PC-3 (cell line): ENCODE results near the gene CSF2RB. TPM values are rescaled to one million over a fixed set of nuclear protein-coding genes. Genes with fewer than 3 reads are reported as not detected.

Source experiments
- ATAC-seq: fragments of 200-7000 bp; cut with Tn5 transposase; 2 replicates; pipeline ENCODE4 v1.9.1; 2020; ENCODE audit warnings: mild to moderate bottlenecking, moderate library complexity
- BruUV-seq: library from RNA; stranded (reverse); fragments of 400-500 nt; replicated peaks from 2 replicates; lab custom pipeline; 2021; lab: Mats Ljungman, UMichigan
- CTCF ChIA-PET: fragments of 300-600 bp; sonication (Branson Sonifier 250); formaldehyde crosslinking; loops from one replicate; lab custom pipeline; 2022; ENCODE audit warnings: antibody characterized with exemption; lab: Charles Lee
- POLR2A ChIA-PET: fragments of 300-600 bp; sonication (Branson Sonifier 250); formaldehyde crosslinking; loops from one replicate; lab custom pipeline; 2022; ENCODE audit warnings: antibody characterized with exemption; ENCODE audit not compliant: unreplicated experiment; lab: Charles Lee
- DNase-seq: peaks from one replicate; pipeline ENCODE4 v3.0.0-alpha.2; 2015
- H2AFZ ChIP-seq: fragments of 300-600 bp; sonication (generic); 2 replicates; pipeline ENCODE4 v1.6.0; 2016; ENCODE audit warnings: antibody characterized with exemption, low read length
- H3F3A ChIP-seq: fragments of 300-600 bp; sonication (generic); one replicate; pipeline ENCODE4 v1.6.0; 2017; ENCODE audit warnings: antibody characterized with exemption, low read length, control low read depth, mild to moderate bottlenecking; ENCODE audit not compliant: unreplicated experiment
- H3K27ac ChIP-seq: fragments of 300-600 bp; sonication (generic); 2 replicates; pipeline ENCODE4 v1.5.1; 2016; ENCODE audit warnings: mild to moderate bottlenecking, low read length
- H3K27me3 ChIP-seq: fragments of 300-600 bp; sonication (generic); 2 replicates; pipeline ENCODE4 v1.6.1; 2016; ENCODE audit warnings: low read length, mixed read lengths
- H3K36me3 ChIP-seq: fragments of 300-600 bp; sonication (generic); 2 replicates; pipeline ENCODE4 v1.6.1; 2016; ENCODE audit warnings: low read depth, mixed run types, low read length, mixed read lengths
- H3K4me1 ChIP-seq: fragments of 300-600 bp; sonication (generic); 2 replicates; pipeline ENCODE4 v1.5.1; 2016; ENCODE audit warnings: low read length; ENCODE audit not compliant: insufficient read depth
- H3K4me2 ChIP-seq: fragments of 300-600 bp; sonication (generic); 2 replicates; pipeline ENCODE4 v1.6.0; 2016; ENCODE audit warnings: low read length
- H3K4me3 ChIP-seq: fragments of 300-600 bp; sonication (generic); 2 replicates; pipeline ENCODE4 v1.5.1; 2016; ENCODE audit warnings: mild to moderate bottlenecking, low read length, mixed read lengths
- H3K79me2 ChIP-seq: fragments of 300-600 bp; sonication (generic); 2 replicates; pipeline ENCODE4 v1.6.1; 2017; ENCODE audit warnings: low read length, mixed read lengths
- H3K9ac ChIP-seq: fragments of 300-600 bp; sonication (generic); 2 replicates; pipeline ENCODE4 v1.6.0; 2016; ENCODE audit warnings: mild to moderate bottlenecking, low read length
- H3K9me2 ChIP-seq: fragments of 300-600 bp; sonication (generic); replicated peaks from 2 replicates; pipeline ENCODE4 v1.6.1; 2016; ENCODE audit warnings: mixed run types, low read length, mixed read lengths
- H3K9me3 ChIP-seq: fragments of 300-600 bp; sonication (generic); 2 replicates; pipeline ENCODE4 v1.6.1; 2016; ENCODE audit warnings: low read length, mixed read lengths
- H4K20me1 ChIP-seq: fragments of 300-600 bp; sonication (generic); 2 replicates; pipeline ENCODE4 v1.6.1; 2016; ENCODE audit warnings: low read length, mixed read lengths
- CTCF ChIP-seq: fragments of 300-600 bp; sonication (generic); conservative IDR thresholded peaks from 2 replicates; pipeline ENCODE4 v1.5.1; 2017; ENCODE audit warnings: antibody characterized with exemption, low read depth, mild to moderate bottlenecking, low read length
- EZH2 ChIP-seq: fragments of 300-600 bp; sonication (generic); IDR thresholded peaks from one replicate; pipeline ENCODE4 v1.6.1; 2017; ENCODE audit warnings: antibody characterized with exemption, mild to moderate bottlenecking, low read length; ENCODE audit not compliant: unreplicated experiment
- EZH2phosphoT487 ChIP-seq: fragments of 300-600 bp; sonication (generic); IDR thresholded peaks from 2 replicates; pipeline ENCODE4 v1.6.1; 2018; ENCODE audit warnings: mild to moderate bottlenecking, antibody characterized with exemption, low read length, borderline replicate concordance
- intact Hi-C: fragments of 100-400 bp; cut with micrococcal nuclease; formaldehyde crosslinking; loops from 2 replicates; pipeline ENCODE4 v1.9.0; 2023
- total RNA-seq: library from RNA; depleted of rRNA; stranded (reverse); fragments of >200 nt; gene quantifications from 2 replicates; pipeline ENCODE4 v1.2.3, GENCODE V29; 2014

Gene CSF2RB
- total RNA-seq, 1 experiment from 2014 or later = not detected

- TF ChIP-seq EZH2 (no peak), EZH2phosphoT487 (no peak), CTCF (no peak)
- intact Hi-C loops = no loop called here
- Histone ChIP-seq H3F3A (no peaks in the 10 kb centered on the region), H3K36me3 (no peaks in the 10 kb centered on the region), H3K27ac (0 out of 2 replicates have a peak overlapping the region, but pooled peaks have one; percentile 25), H3K9me3 (no peaks in the 10 kb centered on the region), H2AFZ (no peak overlapping the region), H3K79me2 (no peaks in the 10 kb centered on the region), H3K4me1 (peaks cover 31% of the 10 kb centered on the region), H3K4me2 (no peak overlapping the region), H3K4me3 (no peak overlapping the region), H3K27me3 (peaks cover 7% of the 10 kb centered on the region; the same call in 1 of the 2 replicates), H3K9ac (no peak overlapping the region), H4K20me1 (no peaks in the 10 kb centered on the region), H3K9me2 (no peaks in the 10 kb centered on the region)
- no TSS peak for BruUV-seq
- CTCF ChIA-PET = no interaction called here
- POLR2A ChIA-PET = no interaction called here
- no peak for DNase-seq
- ATAC-seq = no peak
Measured at GRCh38 chr22:36874309-36874696, 39.1 kb upstream of the CSF2RB start.

GRCh38 chr22:36874736-36875135 lies 38.7 kb upstream of the CSF2RB start:
- Histone ChIP-seq H4K20me1 (no peaks in the 10 kb centered on the region), H3K9ac (no peak overlapping the region), H3K4me1 (peaks cover 29% of the 10 kb centered on the region), H3K36me3 (no peaks in the 10 kb centered on the region), H3K27ac (no peak overlapping the region), H3F3A (no peaks in the 10 kb centered on the region), H3K27me3 (peaks cover 7% of the 10 kb centered on the region; the same call in 1 of the 2 replicates), H3K79me2 (no peaks in the 10 kb centered on the region), H3K9me2 (no peaks in the 10 kb centered on the region), H2AFZ (no peak overlapping the region), H3K4me3 (no peak overlapping the region), H3K4me2 (no peak overlapping the region), H3K9me3 (no peaks in the 10 kb centered on the region)
- no peak for ATAC-seq
- BruUV-seq = no TSS peak
- TF ChIP-seq CTCF (no peak), EZH2phosphoT487 (no peak), EZH2 (no peak)
- no peak for DNase-seq
- ChIA-PET CTCF (no interaction called here), POLR2A (no interaction called here)
- intact Hi-C loops = no loop called here

GRCh38 chr22:36875741-36876140 lies 37.7 kb upstream of the CSF2RB start:
- ChIA-PET CTCF (no interaction called here), POLR2A (no interaction called here)
- no peak overlapping the region for H3K4me3 ChIP-seq
- no peak overlapping the region for H3K4me2 ChIP-seq
- no peaks in the 10 kb centered on the region for H3K36me3 ChIP-seq
- no peak overlapping the region for H3K9ac ChIP-seq
- H3K4me1 ChIP-seq = peaks cover 19% of the 10 kb centered on the region
- DNase-seq = no peak
- no peak overlapping the region for H2AFZ ChIP-seq
- no peaks in the 10 kb centered on the region for H3K79me2 ChIP-seq
- BruUV-seq = no TSS peak
- H3K9me2 ChIP-seq = no peaks in the 10 kb centered on the region
- no peaks in the 10 kb centered on the region for H4K20me1 ChIP-seq
- no peak overlapping the region for H3K27ac ChIP-seq
- intact Hi-C loops = no loop called here
- H3K9me3 ChIP-seq = no peaks in the 10 kb centered on the region
- no peak for ATAC-seq
- H3F3A ChIP-seq = no peaks in the 10 kb centered on the region
- TF ChIP-seq EZH2phosphoT487 (no peak), CTCF (no peak), EZH2 (no peak)
- peaks cover 7% of the 10 kb centered on the region; the same call in 1 of the 2 replicates for H3K27me3 ChIP-seq
